ENCODE results near the gene MACROD2. TPM values are rescaled to one million over a fixed set of nuclear protein-coding genes. Genes with fewer than 3 reads are reported as not detected.

MACROD2 gene
- polyA plus RNA-seq, 1 donor (not counting 4 experiments of a cell fraction or from before 2014, with no cell fraction given), result 0.71 TPM

DNA sequence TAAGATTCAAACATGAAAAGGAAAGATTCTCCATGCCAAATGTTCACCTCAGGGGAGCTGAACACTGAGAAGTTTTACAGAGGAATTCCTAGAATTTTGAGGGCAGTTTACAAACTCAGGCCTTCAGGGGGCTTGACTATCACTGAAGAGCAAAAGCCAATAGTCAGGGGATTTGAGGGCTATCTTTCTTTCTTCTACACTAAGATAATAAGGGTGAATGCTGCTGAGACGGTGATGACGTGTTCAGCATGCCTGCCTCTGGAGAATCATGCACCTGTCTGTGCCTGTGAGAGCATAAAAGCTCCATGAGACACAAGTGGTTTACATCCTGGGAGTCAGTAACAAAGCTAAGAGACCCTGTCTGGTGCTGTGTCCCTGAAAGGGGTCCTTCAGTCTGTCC lies 1492.4 kb downstream of the MACROD2 start:
- no peak for TF ChIP-seq EZH2 (IDR thresholded peaks at IDR 0.05; ENCODE audit: low read length)
- TF ChIP-seq, protein P1, sequence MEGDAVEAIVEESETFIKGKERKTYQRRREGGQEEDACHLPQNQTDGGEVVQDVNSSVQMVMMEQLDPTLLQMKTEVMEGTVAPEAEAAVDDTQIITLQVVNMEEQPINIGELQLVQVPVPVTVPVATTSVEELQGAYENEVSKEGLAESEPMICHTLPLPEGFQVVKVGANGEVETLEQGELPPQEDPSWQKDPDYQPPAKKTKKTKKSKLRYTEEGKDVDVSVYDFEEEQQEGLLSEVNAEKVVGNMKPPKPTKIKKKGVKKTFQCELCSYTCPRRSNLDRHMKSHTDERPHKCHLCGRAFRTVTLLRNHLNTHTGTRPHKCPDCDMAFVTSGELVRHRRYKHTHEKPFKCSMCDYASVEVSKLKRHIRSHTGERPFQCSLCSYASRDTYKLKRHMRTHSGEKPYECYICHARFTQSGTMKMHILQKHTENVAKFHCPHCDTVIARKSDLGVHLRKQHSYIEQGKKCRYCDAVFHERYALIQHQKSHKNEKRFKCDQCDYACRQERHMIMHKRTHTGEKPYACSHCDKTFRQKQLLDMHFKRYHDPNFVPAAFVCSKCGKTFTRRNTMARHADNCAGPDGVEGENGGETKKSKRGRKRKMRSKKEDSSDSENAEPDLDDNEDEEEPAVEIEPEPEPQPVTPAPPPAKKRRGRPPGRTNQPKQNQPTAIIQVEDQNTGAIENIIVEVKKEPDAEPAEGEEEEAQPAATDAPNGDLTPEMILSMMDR (optimal IDR thresholded peaks at IDR 0.05 in 1 of 3, IDR thresholded peaks at IDR 0.05 in 1 of 3, conservative IDR thresholded peaks at IDR 0.05 in 1 of 3; ENCODE audit: extremely low read depth in 1 of 3, insufficient read depth in 2 of 3, low read length in 3 of 3), result no peak
- no peak for DNase-seq (ENCODE audit: low read depth, low spot score)
- Histone ChIP-seq H3K27ac (ENCODE audit: control insufficient read depth, insufficient read depth, low read length) (no peak overlapping the region), H2AFZ (ENCODE audit: control insufficient read depth, low read length) (no peak overlapping the region), H3K27me3 (ENCODE audit: control insufficient read depth, extremely low read depth, insufficient read depth, low read length) (no peaks in the 10 kb centered on the region), H3K36me3 (ENCODE audit: control insufficient read depth in 2 of 2, extremely low read depth in 1 of 2, insufficient read depth in 2 of 2, low read length in 2 of 2) (no peaks in the 10 kb centered on the region), H4K20me1 (ENCODE audit: control insufficient read depth, extremely low read depth, insufficient read depth, low read length) (no peaks in the 10 kb centered on the region), H3K4me1 (ENCODE audit: control insufficient read depth, extremely low read depth, insufficient read depth, low read length) (no peaks in the 10 kb centered on the region), H3K4me2 (ENCODE audit: control insufficient read depth, extremely low read depth, insufficient read depth, low read depth, low read length) (no peak overlapping the region), H3K79me2 (ENCODE audit: control insufficient read depth, insufficient read depth, low read length) (no peaks in the 10 kb centered on the region), H3K4me3 (ENCODE audit: control insufficient read depth in 2 of 3, extremely low read depth in 1 of 3, insufficient read depth in 2 of 3, low read depth in 1 of 3, low read length in 3 of 3) (no peak overlapping the region), H3K9me1 (ENCODE audit: control insufficient read depth, extremely low read depth, insufficient read depth, low read length) (no peaks in the 10 kb centered on the region), H3K9me3 (ENCODE audit: control insufficient read depth, low read depth, low read length) (no peaks in the 10 kb centered on the region), H3K9ac (ENCODE audit: control insufficient read depth, extremely low read depth, insufficient read depth, low read length) (no peak overlapping the region)
- no peak for FAIRE-seq
- dilution Hi-C loops (cut with MboI; ENCODE audit: extremely low pct_ligation_motif_present, low sequenced_read_pairs), result no loop called here

DNA sequence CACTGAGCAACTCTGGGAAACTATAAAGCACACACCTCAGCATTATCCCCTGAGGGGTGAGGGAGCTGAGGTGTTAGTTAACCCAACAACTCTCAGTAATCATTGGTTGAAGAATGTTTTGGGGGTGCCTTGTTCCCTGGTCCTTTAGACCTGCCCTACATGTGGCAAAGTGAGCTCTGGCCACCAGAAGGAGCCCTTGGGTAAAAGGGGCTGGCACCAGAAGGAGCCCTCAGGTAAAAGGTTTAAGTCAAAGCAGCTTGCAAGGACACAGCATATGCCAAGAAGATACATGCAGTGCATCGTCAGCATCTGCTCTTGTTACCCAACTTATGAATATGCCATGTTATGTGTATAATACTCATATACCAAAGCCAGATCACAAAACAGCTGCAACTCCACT lies 1496.3 kb downstream of the MACROD2 start:
- H3K9me3 ChIP-seq (ENCODE audit: control insufficient read depth, low read depth, low read length), result no peaks in the 10 kb centered on the region
- no peaks in the 10 kb centered on the region for H3K36me3 ChIP-seq (ENCODE audit: control insufficient read depth in 2 of 2, extremely low read depth in 1 of 2, insufficient read depth in 2 of 2, low read length in 2 of 2)
- no peak overlapping the region for H3K27ac ChIP-seq (ENCODE audit: control insufficient read depth, insufficient read depth, low read length)
- H3K4me2 ChIP-seq (ENCODE audit: control insufficient read depth, extremely low read depth, insufficient read depth, low read depth, low read length), result no peak overlapping the region
- no peaks in the 10 kb centered on the region for H3K27me3 ChIP-seq (ENCODE audit: control insufficient read depth, extremely low read depth, insufficient read depth, low read length)
- no peak overlapping the region for H3K9ac ChIP-seq (ENCODE audit: control insufficient read depth, extremely low read depth, insufficient read depth, low read length)
- H2AFZ ChIP-seq (ENCODE audit: control insufficient read depth, low read length), result no peak overlapping the region
- TF ChIP-seq EZH2 (IDR thresholded peaks at IDR 0.05; ENCODE audit: low read length), result no peak
- TF ChIP-seq, protein P1 (optimal IDR thresholded peaks at IDR 0.05 in 1 of 3, IDR thresholded peaks at IDR 0.05 in 1 of 3, conservative IDR thresholded peaks at IDR 0.05 in 1 of 3; ENCODE audit: extremely low read depth in 1 of 3, insufficient read depth in 2 of 3, low read length in 3 of 3), result peak; percentile 30 to 69 (median 55)
- DNase-seq (ENCODE audit: low read depth, low spot score) (no peak), FAIRE-seq (no peak)
- no peak overlapping the region for H3K4me3 ChIP-seq (ENCODE audit: control insufficient read depth in 2 of 3, extremely low read depth in 1 of 3, insufficient read depth in 2 of 3, low read depth in 1 of 3, low read length in 3 of 3)
- no peaks in the 10 kb centered on the region for H3K9me1 ChIP-seq (ENCODE audit: control insufficient read depth, extremely low read depth, insufficient read depth, low read length)
- dilution Hi-C loops (cut with MboI; ENCODE audit: extremely low pct_ligation_motif_present, low sequenced_read_pairs), result no loop called here
- no peaks in the 10 kb centered on the region for H3K4me1 ChIP-seq (ENCODE audit: control insufficient read depth, extremely low read depth, insufficient read depth, low read length)
- no peaks in the 10 kb centered on the region for H4K20me1 ChIP-seq (ENCODE audit: control insufficient read depth, extremely low read depth, insufficient read depth, low read length)
- no peaks in the 10 kb centered on the region for H3K79me2 ChIP-seq (ENCODE audit: control insufficient read depth, insufficient read depth, low read length)
